Stimulated activated CD4-positive, alpha-beta T cell treated with anti-CD3 and anti-CD28 coated beads, Interleukin-12 subunit alpha, Interleukin-12 subunit beta, amount 100 ng/mL, for 48 hours (primary cell): ENCODE results near the gene CCM2.
A peak's percentile ranks its signal among the peaks of the same experiment; 100 is the strongest.
"Not testable (repeated sequence)": the region's sequence is repeated elsewhere in the genome, so short reads cannot be mapped to it uniquely, and the experiment has no call there.

Source experiments
- DNase-seq, 3 donors: peaks; one replicate each; pipeline ENCODE4 v3.0.0-alpha.2; 2020; ENCODE audit warnings: low read depth in 2 of 3, low spot score in 1 of 3

The CCM2 gene

GRCh38 chr7:44999245-45000092, 532 bp upstream of the CCM2 start:
- DNase-seq: peak; percentile 99 to 100 (median 100)

DNA sequence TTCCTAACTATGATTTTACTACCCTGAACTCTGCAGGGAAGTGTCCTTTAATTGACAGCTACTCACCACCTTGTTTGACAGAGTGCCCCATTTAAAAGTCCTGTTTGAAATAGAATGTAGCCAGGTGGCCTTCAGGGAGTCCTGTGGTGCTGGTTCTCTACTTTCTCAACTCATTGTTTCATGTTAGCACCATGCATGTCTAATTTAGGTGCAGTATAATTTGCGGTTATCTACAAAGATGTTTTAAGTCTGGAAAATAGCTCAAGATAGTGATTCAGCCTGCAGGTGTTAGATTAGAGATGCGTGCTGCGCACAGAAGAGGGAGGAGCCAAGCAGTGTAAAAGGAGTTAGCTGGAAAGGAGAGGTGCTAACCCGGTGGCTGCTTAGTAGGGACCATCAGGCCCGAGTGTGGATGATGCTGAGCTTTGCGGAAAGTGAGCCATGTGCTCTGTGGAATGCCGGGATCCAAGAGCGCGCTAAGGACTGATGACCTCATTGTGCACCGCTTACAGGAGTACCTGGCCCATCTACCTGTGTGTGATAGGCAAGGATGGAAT, 1.2 kb downstream of the CCM2 start:
- peak in 1 of 3 donors; percentile 62 for DNase-seq

DNA sequence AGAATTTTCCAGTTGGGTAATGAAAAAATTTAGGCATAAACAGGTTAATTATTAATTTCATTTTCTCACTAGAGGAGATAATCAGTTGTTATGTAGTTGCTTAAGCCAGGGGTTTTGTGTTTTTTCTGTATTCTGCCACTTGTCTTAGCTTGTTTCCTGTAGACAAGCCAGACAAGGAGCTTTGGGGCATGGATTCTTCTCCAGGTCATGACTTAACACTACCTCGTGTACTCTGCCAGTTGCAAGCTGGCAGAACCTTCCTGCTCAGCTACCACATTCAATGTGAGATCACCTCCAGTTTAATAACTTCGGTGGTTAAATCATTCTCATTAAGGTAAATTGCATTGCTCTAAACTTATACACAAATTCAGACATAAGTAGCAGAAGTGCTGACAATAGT, 1.8 kb downstream of the CCM2 start:
- DNase-seq: no peak

- DNase-seq: no peak
Observed at GRCh38 chr7:45003789-45004188, 3.8 kb downstream of the CCM2 start.

GRCh38 chr7:45007106-45007505, 7.1 kb downstream of the CCM2 start:
- no peak for DNase-seq

- DNase-seq: no peak
Observed at GRCh38 chr7:45007571-45008328, 7.7 kb downstream of the CCM2 start.

- DNase-seq: no peak
Observed at GRCh38 chr7:45013465-45013967, 13.5 kb downstream of the CCM2 start.

- no peak for DNase-seq
Observed at GRCh38 chr7:45015313-45015712, 15.3 kb downstream of the CCM2 start.

DNA sequence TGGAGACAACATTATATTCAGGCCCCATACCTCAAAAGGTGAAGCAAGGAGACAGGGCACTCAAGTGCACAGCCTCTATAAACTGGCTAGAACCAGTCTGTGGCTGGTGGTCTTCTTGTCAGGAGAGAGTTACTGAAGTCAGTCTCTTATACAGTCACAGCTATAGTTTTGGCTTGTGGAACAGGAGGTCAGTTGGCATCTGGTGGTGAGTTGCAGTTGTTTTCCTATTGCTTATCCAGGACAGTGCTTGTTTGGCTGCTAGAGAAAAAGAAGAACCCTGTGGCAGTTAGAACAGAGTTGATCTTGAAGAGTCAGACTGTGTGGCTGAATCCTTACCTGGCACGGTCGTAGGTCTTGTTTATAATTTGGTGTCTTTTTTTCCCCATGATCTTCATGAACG, 17.3 kb downstream of the CCM2 start:
- no peak for DNase-seq

- DNase-seq: no peak
Observed at GRCh38 chr7:45020915-45021314, 20.9 kb downstream of the CCM2 start.

DNA sequence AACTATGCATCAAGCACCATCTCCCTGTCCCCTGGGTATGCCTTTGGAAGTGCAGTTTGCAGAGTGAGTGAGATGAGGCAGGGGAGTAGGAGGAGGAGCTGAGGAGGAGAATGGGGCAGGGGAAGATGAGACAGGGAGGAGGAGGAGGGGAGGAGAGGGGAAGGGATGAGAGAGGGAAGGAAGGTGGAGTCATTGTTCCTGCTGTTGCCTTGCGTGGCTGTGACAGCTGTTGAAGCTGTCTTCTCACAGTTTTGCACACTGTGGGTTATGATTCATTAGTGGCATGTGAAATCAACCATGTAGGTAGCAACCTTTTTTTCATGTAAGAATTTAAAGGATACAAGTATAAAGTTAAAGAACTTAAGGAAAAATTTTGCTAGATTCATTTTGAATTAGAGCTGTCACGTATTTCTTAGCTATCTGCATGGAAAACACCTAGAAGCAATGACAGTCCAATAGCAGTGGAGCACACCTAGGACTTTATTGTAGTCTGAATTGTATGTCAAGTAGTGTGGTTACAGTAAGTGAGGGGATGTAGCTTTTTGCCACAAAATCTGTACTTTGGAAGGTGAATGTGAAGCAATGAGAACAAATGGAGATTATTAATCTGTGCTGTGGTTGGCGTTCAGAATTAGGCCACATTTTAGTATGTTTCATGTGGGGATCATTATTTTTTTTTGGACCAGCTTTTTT, 21.7 kb downstream of the CCM2 start:
- DNase-seq: no peak

DNA sequence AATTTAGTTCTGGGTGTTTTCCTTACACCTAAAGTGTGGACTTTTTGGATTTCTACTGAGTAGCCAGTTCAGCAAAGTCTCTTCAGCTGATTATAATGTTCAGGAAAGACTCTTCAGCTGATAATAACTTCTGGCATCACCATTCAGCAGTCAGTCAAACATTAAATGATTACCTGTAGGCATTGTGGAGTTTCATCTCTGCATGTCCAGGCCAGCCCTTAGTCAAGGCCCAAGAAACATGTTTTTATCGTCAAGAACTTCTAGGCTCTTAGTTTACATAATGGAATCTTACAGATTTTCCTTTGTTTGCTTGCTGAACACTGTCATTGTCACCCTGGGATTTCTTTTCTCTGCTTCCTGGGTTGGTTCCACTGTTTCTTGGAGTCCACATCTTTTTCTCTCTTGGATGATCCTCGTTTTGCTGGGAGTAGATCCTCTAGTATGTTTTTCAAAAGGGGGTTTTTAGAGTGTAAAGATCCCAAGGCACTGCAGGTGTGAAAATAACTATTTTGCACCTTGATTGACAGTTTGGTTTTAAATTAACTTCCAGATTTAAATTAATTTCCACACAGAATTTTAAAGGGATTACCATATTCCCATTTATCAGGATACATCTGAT, 24.2 kb downstream of the CCM2 start:
- no peak for DNase-seq

GRCh38 chr7:45025473-45025872, 25.5 kb downstream of the CCM2 start:
- not testable (repeated sequence) for DNase-seq

GRCh38 chr7:45026013-45026412, 26.0 kb downstream of the CCM2 start:
- no peak for DNase-seq

- no peak for DNase-seq
Observed at GRCh38 chr7:45026984-45027773, 27.2 kb downstream of the CCM2 start.

- no peak for DNase-seq
Observed at GRCh38 chr7:45027774-45028114, 27.7 kb downstream of the CCM2 start.

- DNase-seq: no peak
Observed at GRCh38 chr7:45028138-45028919, 28.3 kb downstream of the CCM2 start.

GRCh38 chr7:45028920-45029344, 28.9 kb downstream of the CCM2 start:
- DNase-seq: no peak

- no peak for DNase-seq
Observed at GRCh38 chr7:45031829-45032228, 31.8 kb downstream of the CCM2 start.
